NCI-H128 (cell line): ENCODE data around the gene BCAR3.

Experiments used
- DNase-seq: peaks from one replicate; lab custom pipeline; 2025; ENCODE audit not compliant: unreplicated experiment; lab: John Stamatoyannopoulos, UW

The BCAR3 gene

DNA sequence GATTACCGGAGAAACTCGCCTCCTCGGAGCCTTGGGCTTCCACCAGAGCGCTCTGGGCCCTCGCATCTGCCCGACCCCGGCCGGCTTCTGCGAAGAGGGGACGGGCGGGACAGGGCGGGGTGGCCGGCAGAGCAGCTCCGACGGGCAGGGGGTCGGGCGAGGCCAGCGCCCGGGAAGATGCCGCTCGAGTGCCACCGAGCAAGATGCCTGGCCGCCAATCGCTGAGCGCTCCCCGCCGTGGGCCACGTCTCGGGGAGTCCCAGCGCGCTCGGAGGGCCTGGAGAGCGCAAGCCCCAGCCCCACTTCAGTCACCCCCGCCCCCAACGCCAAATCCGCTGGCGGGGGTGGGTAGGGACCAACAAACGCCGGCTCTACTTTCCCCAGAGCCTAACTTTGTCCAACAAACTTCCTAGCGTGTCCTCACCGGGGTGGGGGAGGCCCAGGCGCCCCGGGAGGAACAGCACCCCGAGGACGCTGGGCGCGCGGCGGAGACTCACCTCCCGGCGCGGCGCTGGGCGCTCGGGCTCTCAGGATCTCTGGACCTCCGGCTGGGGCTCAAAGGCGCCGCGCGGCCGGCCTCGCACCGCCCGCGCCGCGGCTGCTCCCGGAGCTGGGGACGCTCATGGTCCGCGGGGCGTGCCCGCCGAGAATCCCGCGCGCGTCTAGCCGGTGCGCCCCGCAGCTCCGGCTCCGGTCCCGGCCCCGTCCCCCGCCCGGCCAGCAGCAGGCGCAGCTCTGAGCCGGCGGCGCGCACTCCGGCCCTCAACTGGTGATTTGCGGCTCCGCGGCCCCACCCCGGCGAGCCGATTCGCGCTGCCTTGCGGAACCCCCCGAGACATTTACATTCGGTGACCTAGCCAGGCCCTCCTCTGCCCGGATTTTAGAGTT is at the start of gene BCAR3:
Gene BCAR3 (minus strand): TSS at position 737 of the 888 bp plus-strand sequence. CDS start 6,907 bp downstream, outside the sequence.
- DNase-seq: no peak

GRCh38 chr1:93730621-93731020 is 49.0 kb upstream of the BCAR3 start:
- DNase-seq: no peak

DNA sequence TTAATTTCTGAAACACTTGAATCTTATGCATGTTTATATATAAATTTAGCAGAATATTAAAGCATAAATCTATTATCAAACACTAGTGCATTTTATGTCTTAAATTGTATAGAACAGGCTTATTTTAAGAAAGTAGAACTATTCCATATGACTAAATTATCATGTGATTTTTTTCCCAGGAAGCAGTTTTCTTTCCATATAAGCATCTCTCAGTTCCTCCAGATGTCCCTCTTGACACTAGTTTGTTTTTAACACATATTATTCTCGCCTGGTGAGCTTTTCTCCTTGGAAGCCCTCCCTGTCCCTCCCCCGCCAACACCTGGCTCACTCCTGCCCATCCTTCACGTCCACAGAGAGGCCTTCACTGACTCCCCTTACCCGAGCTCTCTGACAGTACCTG is 48.3 kb upstream of the BCAR3 start:
- DNase-seq: no peak

DNA sequence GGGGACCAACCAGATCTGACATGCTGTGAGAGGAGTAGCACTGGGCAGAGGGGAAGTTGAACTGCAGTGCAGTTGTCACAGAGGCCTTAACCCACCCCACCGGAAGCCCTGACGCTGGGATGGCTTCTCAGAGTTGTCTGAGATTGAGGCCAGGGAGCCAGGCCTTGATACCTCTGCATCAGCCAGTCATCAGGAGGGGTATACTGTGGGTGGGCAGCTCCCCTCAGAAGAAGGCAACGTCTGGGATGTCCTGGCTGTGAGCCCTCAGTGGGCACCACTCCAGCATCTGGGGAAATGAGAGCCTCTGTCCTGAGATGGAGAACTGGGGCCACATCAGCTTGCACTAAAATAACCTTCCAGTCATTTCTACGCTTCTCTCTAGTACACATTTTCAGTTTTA is 47.9 kb upstream of the BCAR3 start:
- DNase-seq: no peak

DNA sequence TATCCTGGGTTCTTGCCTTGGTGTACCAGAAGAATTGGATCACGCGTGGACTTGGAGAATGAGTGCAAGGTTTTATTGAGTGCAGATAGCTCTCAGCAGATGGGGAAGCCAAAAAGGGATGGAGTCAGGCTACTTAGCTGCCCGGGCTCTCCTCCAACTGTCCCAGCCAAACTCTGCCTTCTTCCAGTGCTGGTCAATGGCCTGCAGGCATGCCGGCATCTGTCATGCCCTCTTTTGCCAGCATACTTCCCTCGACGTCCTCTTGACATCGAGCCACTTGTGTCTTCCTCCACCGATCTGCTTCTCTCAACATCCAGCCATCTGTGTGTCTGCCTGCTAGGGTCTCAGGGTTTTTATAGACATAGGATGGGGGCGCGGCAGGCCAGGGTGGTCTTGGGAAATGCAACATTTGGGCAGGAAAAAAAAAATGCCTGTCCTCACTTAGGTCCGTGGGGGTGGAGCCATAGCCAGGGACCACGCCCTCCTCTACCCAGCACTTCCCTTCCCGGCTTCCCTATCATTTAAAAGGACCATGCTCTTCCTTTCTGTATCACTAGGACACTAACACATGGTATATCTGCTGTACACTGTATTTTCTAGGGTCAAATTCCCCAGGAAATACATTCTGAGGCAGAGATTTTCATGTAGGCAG is 47.0 kb upstream of the BCAR3 start:
- no peak for DNase-seq

DNA sequence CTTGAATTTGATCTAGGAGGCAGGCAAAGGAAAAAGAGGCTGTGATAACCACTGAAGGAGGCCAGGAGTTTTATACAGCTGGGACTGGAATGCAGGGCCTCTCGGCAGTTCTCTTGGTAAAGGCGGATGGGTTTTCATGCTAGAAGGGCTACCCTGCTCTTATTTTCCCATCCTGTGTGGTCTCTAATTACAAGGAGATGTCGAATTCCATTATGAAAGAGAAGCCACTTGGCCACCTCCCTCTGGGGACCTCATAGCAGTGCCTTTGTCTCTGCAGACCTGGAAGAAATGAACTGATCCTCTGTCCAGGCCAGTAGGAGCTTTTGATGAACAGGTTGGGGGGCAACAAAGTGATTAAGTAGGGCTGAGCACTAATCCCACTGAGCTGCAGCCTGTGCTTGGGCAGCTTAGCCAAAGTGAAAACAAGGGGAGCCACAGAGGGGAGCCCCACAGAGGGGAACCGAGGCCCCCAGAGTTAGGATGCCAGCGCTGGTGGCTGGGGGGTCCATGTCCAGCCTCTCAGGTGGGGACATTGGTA is 42.2 kb upstream of the BCAR3 start:
- DNase-seq: no peak

- DNase-seq: no peak
These were observed 41.5 kb upstream of the BCAR3 start for GRCh38 chr1:93723110-93723509.

GRCh38 chr1:93722081-93723031 is 40.7 kb upstream of the BCAR3 start:
- DNase-seq: no peak

GRCh38 chr1:93720956-93721626 is 39.5 kb upstream of the BCAR3 start:
- DNase-seq: no peak

DNA sequence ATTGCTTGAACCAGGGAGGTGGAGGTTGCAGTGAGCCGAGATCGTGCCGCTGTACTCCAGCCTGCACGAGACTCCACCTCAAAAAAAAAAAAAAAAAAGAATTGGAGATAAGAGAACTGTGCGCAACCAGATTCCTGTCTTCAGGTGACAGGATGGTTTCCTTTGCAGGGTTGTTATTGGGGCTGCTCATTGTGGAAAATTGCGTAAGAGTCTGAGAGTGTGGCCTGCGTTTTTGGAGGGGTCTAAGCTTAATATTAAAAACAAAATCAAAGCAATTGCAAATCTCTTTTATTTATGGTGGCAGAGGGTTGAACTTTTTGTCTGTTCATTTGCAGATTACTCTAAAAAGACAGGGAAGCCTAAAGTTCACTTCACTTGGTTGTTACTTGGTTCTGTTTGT is 36.0 kb upstream of the BCAR3 start:
- DNase-seq: no peak

DNA sequence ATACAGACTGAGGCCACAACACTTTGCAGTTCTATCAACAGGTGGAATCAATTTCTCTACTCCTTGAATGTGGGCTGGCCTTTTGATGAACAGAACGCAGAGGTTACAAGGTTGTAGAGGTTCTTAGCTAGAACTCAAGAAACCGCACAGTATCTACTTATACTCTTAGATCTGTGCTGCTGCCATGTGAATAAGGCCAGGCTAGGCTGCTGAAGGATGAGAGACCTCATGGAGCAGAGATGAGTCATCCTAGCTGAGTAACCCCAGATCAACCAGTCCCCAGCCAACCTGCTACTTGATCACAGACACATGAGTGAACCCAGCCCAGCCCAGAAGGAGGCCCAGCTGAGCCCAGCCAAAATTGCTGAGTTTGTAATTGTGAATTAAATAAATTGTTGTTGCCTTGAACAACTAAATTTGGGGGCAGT is 35.3 kb upstream of the BCAR3 start:
- DNase-seq: no peak

GRCh38 chr1:93716163-93716562 is 34.5 kb upstream of the BCAR3 start:
- DNase-seq: no peak

DNA sequence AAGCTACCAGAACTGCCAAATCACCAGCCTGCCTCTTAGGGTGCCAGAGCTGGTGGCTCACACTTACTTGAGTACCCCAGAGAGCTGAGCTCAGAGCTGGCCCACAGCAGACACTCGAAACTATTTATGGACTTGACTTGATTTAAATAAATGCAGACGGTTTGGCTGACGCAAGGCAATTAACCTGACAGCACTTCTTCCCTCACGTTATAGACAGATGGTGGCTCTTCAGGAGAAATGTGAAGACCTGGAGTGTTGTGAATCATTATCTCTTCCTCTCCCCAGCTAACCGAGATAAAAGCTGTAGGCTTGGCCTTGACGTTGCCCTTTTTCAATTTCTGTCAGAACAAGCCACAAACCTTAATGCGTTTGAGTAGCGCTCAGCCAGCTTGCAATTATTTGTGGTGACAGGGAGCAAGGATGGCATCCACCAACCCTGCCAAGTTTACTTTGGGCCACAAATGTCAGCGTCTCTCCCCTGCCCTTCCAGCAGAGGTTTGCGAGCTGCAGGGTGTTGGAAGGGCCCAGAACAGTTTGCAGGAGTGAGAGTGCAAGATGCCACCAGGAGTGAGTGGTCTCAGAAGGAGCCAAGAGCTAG is 34.0 kb upstream of the BCAR3 start:
- peak; percentile 24 for DNase-seq

DNA sequence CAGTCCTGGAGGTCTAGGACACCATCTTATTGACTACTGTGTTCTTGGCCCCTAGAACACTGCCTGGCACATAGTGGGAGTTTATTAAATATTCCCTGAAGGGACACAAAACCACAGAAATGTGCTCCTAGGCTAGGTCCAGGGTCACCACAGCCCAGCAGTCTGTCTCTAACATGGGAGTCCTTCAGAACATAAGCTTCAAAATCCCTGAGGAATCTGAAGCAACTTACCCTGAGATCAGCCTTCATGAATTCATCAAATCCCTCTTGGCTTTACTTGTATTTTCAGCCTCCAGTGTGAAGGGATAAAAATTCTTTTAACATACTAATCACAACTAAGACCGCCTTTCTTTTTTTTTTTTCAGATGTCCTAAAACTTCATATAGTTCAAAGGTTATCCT is 32.7 kb upstream of the BCAR3 start:
- no peak for DNase-seq

GRCh38 chr1:93713341-93713740 is 31.7 kb upstream of the BCAR3 start:
- no peak for DNase-seq

DNA sequence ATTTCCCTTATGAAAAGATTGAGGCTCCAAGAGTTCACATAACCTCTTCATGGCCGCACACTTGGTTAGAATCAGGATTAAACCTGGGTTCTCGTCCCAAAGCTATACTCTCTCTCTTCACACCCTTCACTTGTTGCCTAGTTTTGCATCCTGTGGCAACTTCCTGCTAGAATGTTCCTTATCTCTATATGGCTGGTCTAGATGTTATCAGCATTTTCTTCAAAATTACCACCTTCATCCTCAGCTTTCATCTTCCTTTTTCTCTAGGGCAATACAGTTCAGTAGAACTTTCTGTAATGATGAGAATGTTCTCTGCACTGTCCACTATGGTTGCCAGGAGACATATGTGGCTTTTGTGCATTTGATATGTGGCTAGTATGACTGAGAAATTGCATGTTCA is 31.1 kb upstream of the BCAR3 start:
- no peak for DNase-seq

GRCh38 chr1:93710499-93711453 is 29.1 kb upstream of the BCAR3 start:
- no peak for DNase-seq

GRCh38 chr1:93708734-93709481 is 27.3 kb upstream of the BCAR3 start:
- peak; percentile 50 for DNase-seq
